Measurements from ENCODE around the gene CYP4F12.

Gene CYP4F12

GRCh38 chr19:15671237-15671821, 1.6 kb upstream of the CYP4F12 start:
- no peak overlapping the region for H3K14ac ChIP-seq (ENCODE audit: low read length)
- H4K91ac ChIP-seq (ENCODE audit: low read depth, low read length, poor library complexity), result no peak overlapping the region
- no peak overlapping the region for H2AFZ ChIP-seq (ENCODE audit: low read length)
- H3K4me1 ChIP-seq (ENCODE audit: control insufficient read depth in 2 of 2, insufficient read depth in 1 of 2, low read depth in 1 of 2, low read length in 2 of 2), result no peaks in the 10 kb centered on the region
- H3K4me2 ChIP-seq (ENCODE audit: insufficient read depth, low read length, poor library complexity, severe bottlenecking), result no peak overlapping the region
- no peak overlapping the region for H3K23ac ChIP-seq (ENCODE audit: low read depth, low read length, poor library complexity)
- H3K79me1 ChIP-seq (ENCODE audit: low read depth, low read length), result peaks cover 2% of the 10 kb centered on the region
- no peak overlapping the region for H2AK5ac ChIP-seq (ENCODE audit: low read depth, low read length)
- no CpG with 5 or more reads among the region's 5 CpGs for WGBS, 2 donors (ENCODE audit: extremely low coverage in 2 of 2, insufficient read length in 2 of 2, insufficient replicate concordance in 1 of 2)
- no peak overlapping the region for H2BK12ac ChIP-seq (ENCODE audit: low read length)
- H3K4me3 ChIP-seq (ENCODE audit: low read length in 2 of 2), result no peak overlapping the region
- H3K27ac ChIP-seq (replicated peaks; ENCODE audit: low read length), result no peak overlapping the region
- H3K9ac ChIP-seq (ENCODE audit: low read depth, low read length, poor library complexity), result no peak overlapping the region
- H3K4ac ChIP-seq (ENCODE audit: low read length), result no peak overlapping the region
- H4K8ac ChIP-seq (ENCODE audit: low read depth, low read length), result no peak overlapping the region
- no peak overlapping the region for H2BK15ac ChIP-seq (ENCODE audit: low read length)
- H2BK120ac ChIP-seq (ENCODE audit: low read depth, low read length), result no peak overlapping the region
- no peak overlapping the region for H2BK5ac ChIP-seq (ENCODE audit: low read length)
- no peak overlapping the region for H3K18ac ChIP-seq (ENCODE audit: low read length)
- DNase-seq (ENCODE audit: low spot score), result no peak
- no peaks in the 10 kb centered on the region for H3K36me3 ChIP-seq (replicated peaks in 1 of 2; ENCODE audit: control insufficient read depth in 2 of 2, insufficient read depth in 2 of 2, low read length in 2 of 2)
- H3K9me3 ChIP-seq (replicated peaks in 1 of 2; ENCODE audit: control insufficient read depth in 2 of 2, insufficient read depth in 1 of 2, low read depth in 1 of 2, low read length in 2 of 2), result peaks cover 0 to 34% of the 10 kb centered on the region in 2 donors
- H3K27me3 ChIP-seq (ENCODE audit: control insufficient read depth in 3 of 3, insufficient read depth in 3 of 3, low read depth in 1 of 3, low read length in 3 of 3), result no peaks in the 10 kb centered on the region

DNA sequence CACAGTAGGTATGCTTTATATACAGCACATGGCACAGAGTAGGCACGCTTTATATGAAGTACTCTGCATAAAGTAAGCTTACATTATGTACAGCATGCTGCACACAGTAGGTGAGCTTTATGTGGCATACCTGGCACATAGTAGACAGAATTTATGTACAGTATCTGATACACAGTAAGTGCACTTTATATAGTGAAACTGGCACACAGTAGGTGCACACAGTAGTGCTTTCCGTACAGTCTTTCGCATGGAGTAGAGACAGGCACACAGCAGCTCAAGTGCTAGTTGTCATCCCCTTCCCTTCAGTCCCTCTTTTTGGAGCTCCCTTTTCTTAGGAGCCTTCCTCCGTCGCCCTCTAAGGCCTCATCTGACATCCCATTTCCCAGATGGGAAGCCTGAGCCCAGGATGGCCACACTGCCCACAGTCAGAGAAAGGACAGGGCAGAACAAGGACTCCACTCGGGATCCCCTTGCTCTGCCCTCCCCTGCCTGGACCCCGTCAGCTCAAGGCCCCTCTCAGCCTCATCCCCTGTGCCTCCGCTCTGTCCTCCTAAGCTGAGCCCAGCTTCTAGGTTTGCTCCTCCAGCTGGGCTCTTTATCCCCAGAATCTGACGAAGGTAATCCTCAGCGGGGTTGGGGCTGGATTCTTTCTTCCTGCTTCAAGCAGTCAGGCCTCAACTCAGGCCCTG, 852 bp upstream of the CYP4F12 start:
- no peak overlapping the region for H3K18ac ChIP-seq (ENCODE audit: low read length)
- H3K79me1 ChIP-seq (ENCODE audit: low read depth, low read length), result peaks cover 2% of the 10 kb centered on the region
- H4K8ac ChIP-seq (ENCODE audit: low read depth, low read length), result no peak overlapping the region
- H3K4me1 ChIP-seq (ENCODE audit: control insufficient read depth in 2 of 2, insufficient read depth in 1 of 2, low read depth in 1 of 2, low read length in 2 of 2), result no peaks in the 10 kb centered on the region
- no peak overlapping the region for H2AFZ ChIP-seq (ENCODE audit: low read length)
- H2AK5ac ChIP-seq (ENCODE audit: low read depth, low read length), result no peak overlapping the region
- no peak overlapping the region for H3K4ac ChIP-seq (ENCODE audit: low read length)
- H2BK15ac ChIP-seq (ENCODE audit: low read length), result no peak overlapping the region
- no peak overlapping the region for H3K4me2 ChIP-seq (ENCODE audit: insufficient read depth, low read length, poor library complexity, severe bottlenecking)
- no peak overlapping the region for H3K4me3 ChIP-seq (ENCODE audit: low read length in 2 of 2)
- no CpG with 5 or more reads among the region's 10 CpGs for WGBS, 2 donors (ENCODE audit: extremely low coverage in 2 of 2, insufficient read length in 2 of 2, insufficient replicate concordance in 1 of 2)
- no peaks in the 10 kb centered on the region for H3K36me3 ChIP-seq (replicated peaks in 1 of 2; ENCODE audit: control insufficient read depth in 2 of 2, insufficient read depth in 2 of 2, low read length in 2 of 2)
- no peaks in the 10 kb centered on the region for H3K27me3 ChIP-seq (ENCODE audit: control insufficient read depth in 3 of 3, insufficient read depth in 3 of 3, low read depth in 1 of 3, low read length in 3 of 3)
- H4K91ac ChIP-seq (ENCODE audit: low read depth, low read length, poor library complexity), result no peak overlapping the region
- DNase-seq (ENCODE audit: low spot score), result no peak
- no peak overlapping the region for H2BK120ac ChIP-seq (ENCODE audit: low read depth, low read length)
- H2BK5ac ChIP-seq (ENCODE audit: low read length), result no peak overlapping the region
- no peak overlapping the region for H3K14ac ChIP-seq (ENCODE audit: low read length)
- H3K23ac ChIP-seq (ENCODE audit: low read depth, low read length, poor library complexity), result no peak overlapping the region
- H2BK12ac ChIP-seq (ENCODE audit: low read length), result no peak overlapping the region
- H3K9me3 ChIP-seq (replicated peaks in 1 of 2; ENCODE audit: control insufficient read depth in 2 of 2, insufficient read depth in 1 of 2, low read depth in 1 of 2, low read length in 2 of 2), result peaks cover 0 to 34% of the 10 kb centered on the region in 2 donors
- no peak overlapping the region for H3K9ac ChIP-seq (ENCODE audit: low read depth, low read length, poor library complexity)
- no peak overlapping the region for H3K27ac ChIP-seq (replicated peaks; ENCODE audit: low read length)

DNA sequence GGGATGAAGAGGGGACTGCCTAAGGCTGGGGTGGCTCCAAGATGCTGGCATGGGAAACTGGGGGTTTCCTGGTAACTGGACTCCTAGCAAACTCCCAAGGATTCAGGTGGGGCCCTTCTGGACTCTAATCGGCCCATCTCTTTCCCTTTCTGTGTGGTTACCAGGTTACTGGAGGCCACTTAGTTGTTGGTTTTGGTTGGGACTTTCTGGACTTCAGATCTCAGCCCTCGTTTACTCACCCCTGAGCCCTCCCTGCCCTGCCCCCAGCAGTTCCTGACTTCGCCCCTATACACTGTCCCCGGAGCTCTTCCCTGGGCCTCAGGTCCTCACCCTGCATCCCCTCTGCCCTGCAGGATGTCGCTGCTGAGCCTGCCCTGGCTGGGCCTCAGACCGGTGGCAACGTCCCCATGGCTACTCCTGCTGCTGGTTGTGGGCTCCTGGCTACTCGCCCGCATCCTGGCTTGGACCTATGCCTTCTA, 328 bp downstream of the CYP4F12 start:
- Histone ChIP-seq H3K4me2 (ENCODE audit: insufficient read depth, low read length, poor library complexity, severe bottlenecking) (no peak overlapping the region), H2BK15ac (ENCODE audit: low read length) (no peak overlapping the region), H3K9ac (ENCODE audit: low read depth, low read length, poor library complexity) (no peak overlapping the region), H4K91ac (ENCODE audit: low read depth, low read length, poor library complexity) (no peak overlapping the region), H2BK5ac (ENCODE audit: low read length) (no peak overlapping the region), H2AFZ (ENCODE audit: low read length) (no peak overlapping the region), H3K36me3 (replicated peaks in 1 of 2; ENCODE audit: control insufficient read depth in 2 of 2, insufficient read depth in 2 of 2, low read length in 2 of 2) (no peaks in the 10 kb centered on the region), H2BK12ac (ENCODE audit: low read length) (no peak overlapping the region), H3K18ac (ENCODE audit: low read length) (no peak overlapping the region), H3K27me3 (ENCODE audit: control insufficient read depth in 3 of 3, insufficient read depth in 3 of 3, low read depth in 1 of 3, low read length in 3 of 3) (no peaks in the 10 kb centered on the region), H3K23ac (ENCODE audit: low read depth, low read length, poor library complexity) (no peak overlapping the region), H3K27ac (replicated peaks; ENCODE audit: low read length) (no peak overlapping the region), H3K4me1 (ENCODE audit: control insufficient read depth in 2 of 2, insufficient read depth in 1 of 2, low read depth in 1 of 2, low read length in 2 of 2) (no peaks in the 10 kb centered on the region), H4K8ac (ENCODE audit: low read depth, low read length) (no peak overlapping the region), H3K4ac (ENCODE audit: low read length) (no peak overlapping the region), H3K14ac (ENCODE audit: low read length) (no peak overlapping the region), H3K4me3 (ENCODE audit: low read length in 2 of 2) (no peak overlapping the region), H3K79me1 (ENCODE audit: low read depth, low read length) (peaks cover 2% of the 10 kb centered on the region), H3K9me3 (replicated peaks in 1 of 2; ENCODE audit: control insufficient read depth in 2 of 2, insufficient read depth in 1 of 2, low read depth in 1 of 2, low read length in 2 of 2) (peaks cover 0 to 36% of the 10 kb centered on the region in 2 donors), H2AK5ac (ENCODE audit: low read depth, low read length) (no peak overlapping the region), H2BK120ac (ENCODE audit: low read depth, low read length) (no peak overlapping the region)
- DNase-seq (ENCODE audit: low spot score), result no peak
- no CpG with 5 or more reads among the region's 9 CpGs for WGBS, 2 donors (ENCODE audit: extremely low coverage in 2 of 2, insufficient read length in 2 of 2, insufficient replicate concordance in 1 of 2)

DNA sequence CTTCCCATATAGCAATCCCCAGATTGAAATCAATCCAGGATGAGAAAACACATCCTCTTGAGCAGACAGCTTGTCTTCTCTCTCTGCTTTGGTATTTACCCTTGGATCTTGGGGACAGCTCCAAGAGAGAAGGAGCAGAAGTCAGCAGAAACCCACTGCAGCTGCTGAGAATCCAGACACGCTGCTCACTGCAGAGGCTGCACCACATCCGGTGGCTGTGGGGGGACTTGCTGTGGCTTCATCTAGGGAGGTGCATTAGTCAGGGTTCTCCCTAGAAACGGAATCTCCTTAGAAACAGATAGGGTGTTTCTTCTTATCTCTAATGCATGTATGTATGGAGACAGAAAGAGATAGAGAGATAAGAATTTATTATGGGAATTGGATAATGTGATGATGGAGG, 2.7 kb downstream of the CYP4F12 start:
- no peak for DNase-seq (ENCODE audit: low spot score)
- Histone ChIP-seq H2AFZ (ENCODE audit: low read length) (no peak overlapping the region), H3K9me3 (replicated peaks in 1 of 2; ENCODE audit: control insufficient read depth in 2 of 2, insufficient read depth in 1 of 2, low read depth in 1 of 2, low read length in 2 of 2) (peaks cover 0 to 35% of the 10 kb centered on the region in 2 donors)

More for the DNA sequence above, 2.7 kb downstream of the CYP4F12 start:
- Histone ChIP-seq H3K18ac (ENCODE audit: low read length) (no peak overlapping the region), H3K14ac (ENCODE audit: low read length) (no peak overlapping the region), H3K27ac (replicated peaks; ENCODE audit: low read length) (no peak overlapping the region), H3K9ac (ENCODE audit: low read depth, low read length, poor library complexity) (no peak overlapping the region), H3K4me3 (ENCODE audit: low read length in 2 of 2) (no peak overlapping the region), H2BK120ac (ENCODE audit: low read depth, low read length) (no peak overlapping the region), H4K91ac (ENCODE audit: low read depth, low read length, poor library complexity) (no peak overlapping the region), H3K4me2 (ENCODE audit: insufficient read depth, low read length, poor library complexity, severe bottlenecking) (no peak overlapping the region), H2BK12ac (ENCODE audit: low read length) (no peak overlapping the region), H3K27me3 (ENCODE audit: control insufficient read depth in 3 of 3, insufficient read depth in 3 of 3, low read depth in 1 of 3, low read length in 3 of 3) (no peaks in the 10 kb centered on the region), H3K4ac (ENCODE audit: low read length) (no peak overlapping the region), H3K79me1 (ENCODE audit: low read depth, low read length) (peaks cover 3% of the 10 kb centered on the region), H3K36me3 (replicated peaks in 1 of 2; ENCODE audit: control insufficient read depth in 2 of 2, insufficient read depth in 2 of 2, low read length in 2 of 2) (no peaks in the 10 kb centered on the region), H2BK5ac (ENCODE audit: low read length) (no peak overlapping the region), H3K23ac (ENCODE audit: low read depth, low read length, poor library complexity) (no peak overlapping the region), H3K4me1 (ENCODE audit: control insufficient read depth in 2 of 2, insufficient read depth in 1 of 2, low read depth in 1 of 2, low read length in 2 of 2) (no peaks in the 10 kb centered on the region), H2BK15ac (ENCODE audit: low read length) (no peak overlapping the region), H2AK5ac (ENCODE audit: low read depth, low read length) (no peak overlapping the region), H4K8ac (ENCODE audit: low read depth, low read length) (no peak overlapping the region)
- WGBS, 2 donors (ENCODE audit: extremely low coverage in 2 of 2, insufficient read length in 2 of 2, insufficient replicate concordance in 1 of 2), result no CpG with 5 or more reads among the region's 3 CpGs
